Measurements from ENCODE around the gene TDRKH. TPM values are rescaled to one million over a fixed set of nuclear protein-coding genes. Genes with fewer than 3 reads are reported as not detected.

TDRKH gene
- total RNA-seq, 1 experiment from 2014 or later = 11.1 TPM

DNA sequence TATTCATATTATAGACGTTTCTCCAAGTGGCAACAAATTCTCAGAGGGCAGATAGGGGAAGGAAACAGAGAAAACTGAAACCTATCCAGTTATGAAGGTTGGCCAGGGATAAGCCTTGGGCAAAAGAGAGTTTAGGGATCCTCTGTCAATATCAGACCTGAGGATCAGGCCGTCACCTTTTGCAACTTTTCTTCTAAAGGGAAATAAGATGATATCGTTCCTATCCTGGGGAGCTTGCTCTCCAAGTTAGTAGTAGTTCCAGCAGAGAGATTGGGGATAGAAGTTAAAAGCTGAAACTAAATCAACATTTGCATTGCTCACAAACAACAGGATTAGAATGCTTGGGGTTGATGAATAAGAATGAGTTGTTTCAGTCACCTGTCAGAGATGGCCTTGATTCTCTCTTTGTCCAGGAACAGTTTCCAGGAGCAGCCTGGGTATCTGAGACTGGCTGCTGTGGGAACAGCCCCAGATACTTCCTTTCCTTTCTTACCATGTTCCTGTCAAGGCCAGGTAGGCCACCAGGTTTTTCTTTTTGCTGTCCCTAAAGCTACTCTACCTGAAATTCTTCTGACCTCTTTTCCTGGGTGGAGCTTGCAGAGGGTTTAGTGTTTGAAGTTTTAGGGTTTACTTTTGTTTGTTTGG lies 66.5 kb downstream of the TDRKH start:
- no peak overlapping the region for H3K27ac ChIP-seq (ENCODE audit: low read depth, low read length)
- CTCF ChIA-PET = no interaction called here
- H4K20me1 ChIP-seq (ENCODE audit: insufficient read depth) = no peaks in the 10 kb centered on the region
- H3K9me2 ChIP-seq (ENCODE audit: insufficient read depth) = no peaks in the 10 kb centered on the region
- DNase-seq (ENCODE audit: low read depth, low spot score) = no peak
- no peak overlapping the region for H3K4me2 ChIP-seq (ENCODE audit: low read length)
- H3K27me3 ChIP-seq (ENCODE audit: insufficient read depth, low read length) = peaks cover 9% of the 10 kb centered on the region
- H3K9me3 ChIP-seq (ENCODE audit: control insufficient read depth in 1 of 2, insufficient read depth in 1 of 2, low read depth in 1 of 2, low read length in 2 of 2) = no peaks in the 10 kb centered on the region
- no peak overlapping the region for H3K9ac ChIP-seq (ENCODE audit: low read length)
- H2AFZ ChIP-seq (ENCODE audit: low read depth, low read length, poor library complexity, severe bottlenecking) = no peak overlapping the region
- H3K36me3 ChIP-seq (ENCODE audit: control insufficient read depth in 1 of 2, insufficient read depth in 2 of 2, low read length in 2 of 2) = no peaks in the 10 kb centered on the region
- RAD21 ChIA-PET (ENCODE audit: low non-redundant PET in 1 of 2, low total read pairs in 2 of 2, uncharacterized antibody in 2 of 2, unreplicated experiment in 2 of 2) = no interaction called here
- POLR2A ChIA-PET = no interaction called here
- no peak for ATAC-seq
- intact Hi-C loops (cut with micrococcal nuclease) = no loop called here
- TF ChIP-seq SRF (IDR thresholded peaks at IDR 0.05; ENCODE audit: low read depth) (no peak), ATF3 (IDR thresholded peaks at IDR 0.05) (no peak), ZFX (IDR thresholded peaks at IDR 0.05) (no peak)
- no peak overlapping the region for H3K4me3 ChIP-seq (replicated peaks in 1 of 2; ENCODE audit: low read depth in 1 of 2, low read length in 2 of 2)
- no peaks in the 10 kb centered on the region for H3K79me2 ChIP-seq (ENCODE audit: insufficient read depth, low read length)
- BruUV-seq (replicated peaks) = no TSS peak
- no peaks in the 10 kb centered on the region for H3K4me1 ChIP-seq (ENCODE audit: control insufficient read depth in 1 of 2, insufficient read depth in 2 of 2, low read length in 2 of 2)

Other genes with a start within 250 kb of the TDRKH start
- gene SNX27, start 178.4 kb downstream of the TDRKH start, total RNA-seq (2021; ENCODE audit: unreplicated experiment) = 42.2 TPM
- gene CELF3, start 73.7 kb downstream of the TDRKH start, total RNA-seq (2021; ENCODE audit: unreplicated experiment) = not detected
- gene RIIAD1, start 69.0 kb downstream of the TDRKH start, total RNA-seq (2021; ENCODE audit: unreplicated experiment) = 0.12 TPM
- 94.5 TPM for gene MRPL9, start 27.0 kb downstream of the TDRKH start, total RNA-seq (2021; ENCODE audit: unreplicated experiment)
- not detected for gene LINGO4, start 14.9 kb upstream of the TDRKH start, total RNA-seq (2021; ENCODE audit: unreplicated experiment)
- 1.3 TPM for gene RORC, start 41.3 kb upstream of the TDRKH start, total RNA-seq (2021; ENCODE audit: unreplicated experiment)
- 0.17 TPM for gene C2CD4D, start 49.3 kb upstream of the TDRKH start, total RNA-seq (2021; ENCODE audit: unreplicated experiment)
- gene THEM5, start 63.2 kb upstream of the TDRKH start, total RNA-seq (2021; ENCODE audit: unreplicated experiment) = not detected
- gene THEM4, start 119.0 kb upstream of the TDRKH start, total RNA-seq (2021; ENCODE audit: unreplicated experiment) = 17.0 TPM
- gene S100A10, start 203.4 kb upstream of the TDRKH start, total RNA-seq (2021; ENCODE audit: unreplicated experiment) = 340 TPM
- gene S100A11, start 246.5 kb upstream of the TDRKH start, total RNA-seq (2021; ENCODE audit: unreplicated experiment) = 229 TPM

All from HCT116 (cell line).